HG03558 (cell line): Measurements from ENCODE around the gene CCDC92.

Source experiments
- ATAC-seq: cut with Tn5 transposase; IDR thresholded peaks from one replicate; pipeline ENCODE4 v1.9.1; 2021; ENCODE audit warnings: moderate number of reproducible peaks; ENCODE audit not compliant: unreplicated experiment; ENCODE audit errors: extremely low read depth

Gene CCDC92

GRCh38 chr12:124002654-124003053 lies 30.0 kb upstream of the CCDC92 start:
- no peak for ATAC-seq

GRCh38 chr12:124002021-124002644 lies 29.5 kb upstream of the CCDC92 start:
- ATAC-seq, result no peak

DNA sequence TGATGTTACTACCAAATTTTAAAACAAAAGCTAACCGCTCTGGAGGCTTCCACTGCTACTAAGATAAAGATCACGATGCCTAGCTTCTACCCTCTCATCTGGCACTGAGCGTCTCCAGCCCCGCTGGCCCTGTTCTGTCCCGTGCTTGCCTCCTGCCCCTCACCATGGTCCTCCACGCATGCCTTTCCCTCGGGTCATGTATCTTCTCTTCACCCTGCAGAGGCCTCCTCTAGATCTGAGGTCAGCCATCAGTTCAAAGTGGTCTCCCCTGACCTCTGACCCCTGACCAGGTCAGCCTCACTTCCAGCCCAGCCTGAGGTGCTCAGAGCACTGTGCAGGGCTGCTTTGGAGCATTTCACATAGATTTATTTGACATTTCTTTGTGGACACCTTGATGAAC lies 28.7 kb upstream of the CCDC92 start:
- ATAC-seq, result no peak

GRCh38 chr12:124000111-124000510 lies 27.5 kb upstream of the CCDC92 start:
- no peak for ATAC-seq

GRCh38 chr12:123998991-123999359 lies 26.3 kb upstream of the CCDC92 start:
- no peak for ATAC-seq

DNA sequence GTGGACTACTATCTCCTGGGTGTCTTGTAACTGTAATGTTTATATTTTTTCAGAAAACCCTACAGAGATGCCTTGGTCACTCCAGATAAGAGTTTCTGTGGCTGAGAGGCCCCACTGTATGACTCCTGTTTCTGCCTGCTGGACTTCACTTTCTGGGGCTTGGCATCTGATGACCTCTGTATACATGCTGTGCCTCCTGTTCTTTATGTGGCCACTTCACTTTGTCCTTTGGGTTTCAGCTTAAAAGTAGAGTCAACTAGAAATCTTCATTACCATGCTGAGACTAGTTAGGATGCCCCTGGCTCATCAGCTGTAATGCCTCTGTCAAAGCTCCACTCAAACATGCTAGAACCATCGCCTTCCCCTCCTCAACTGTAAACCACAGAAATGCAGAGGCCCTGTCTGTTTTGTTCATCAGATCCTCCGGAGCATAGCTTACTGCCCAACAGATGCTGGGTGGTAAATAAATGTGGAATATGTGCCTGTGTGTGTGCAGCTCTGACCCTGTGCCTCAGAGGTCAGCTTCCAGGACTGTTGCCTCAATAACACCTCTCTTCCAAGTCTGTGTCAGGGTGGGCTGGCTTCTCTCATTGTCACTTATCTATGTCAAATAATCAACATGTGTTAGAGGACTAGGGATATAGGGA lies 25.8 kb upstream of the CCDC92 start:
- no peak for ATAC-seq

DNA sequence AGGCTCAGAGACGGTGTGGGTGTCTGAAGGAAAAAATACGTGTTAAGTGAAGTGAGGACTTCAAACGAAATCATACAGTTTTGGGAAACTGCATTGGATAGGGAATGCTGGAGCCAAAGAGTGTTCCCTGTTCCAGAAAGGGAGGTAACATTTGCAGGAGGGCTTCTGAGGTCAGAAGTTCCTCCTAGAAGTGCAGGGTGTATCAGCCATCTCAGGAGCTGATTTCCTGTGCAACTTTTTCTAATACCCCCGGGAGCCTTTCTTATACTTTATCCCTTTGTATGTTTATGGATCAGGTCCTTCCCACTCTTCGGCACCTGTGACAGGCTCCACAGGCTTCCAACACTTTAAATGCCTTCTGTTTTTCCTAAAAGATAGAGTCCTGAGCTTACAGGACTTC lies 25.3 kb upstream of the CCDC92 start:
- ATAC-seq, result no peak

DNA sequence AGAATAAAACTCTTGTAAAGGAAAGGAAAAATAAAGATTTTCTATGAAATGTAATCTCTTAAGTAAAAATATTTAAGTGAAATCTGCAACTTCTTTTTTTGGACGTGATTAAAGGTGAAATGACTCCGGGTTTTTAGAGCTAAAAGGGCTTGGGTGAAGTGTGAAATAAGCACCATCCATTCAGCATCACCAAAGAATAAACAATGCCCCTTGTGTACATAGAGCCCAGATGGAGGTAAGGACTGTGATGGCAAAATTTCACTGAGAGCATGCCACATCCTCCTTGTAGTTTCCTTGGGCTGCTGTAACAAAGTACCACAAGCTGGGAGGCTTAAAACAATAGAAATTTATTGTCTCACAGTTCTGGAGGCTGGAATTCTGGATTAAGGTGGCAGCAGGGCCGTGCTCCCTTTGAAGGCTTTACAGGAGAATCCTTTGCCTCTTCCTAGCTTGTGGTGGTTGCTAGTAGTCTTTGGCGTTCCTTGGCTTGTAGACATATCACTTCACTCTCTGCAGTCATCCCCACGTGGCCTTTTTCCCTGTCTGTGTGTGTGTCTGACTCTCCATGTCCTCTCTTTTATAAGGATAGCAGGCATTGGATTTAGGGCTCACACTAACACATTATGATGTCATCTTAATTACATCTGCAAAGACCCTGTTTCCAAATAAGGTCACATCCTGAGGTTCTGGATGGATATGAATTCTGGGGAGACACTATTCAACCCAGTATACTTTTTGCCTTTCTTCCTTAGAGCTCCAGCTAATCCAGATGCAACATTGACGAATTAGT lies 24.6 kb upstream of the CCDC92 start:
- no peak for ATAC-seq

DNA sequence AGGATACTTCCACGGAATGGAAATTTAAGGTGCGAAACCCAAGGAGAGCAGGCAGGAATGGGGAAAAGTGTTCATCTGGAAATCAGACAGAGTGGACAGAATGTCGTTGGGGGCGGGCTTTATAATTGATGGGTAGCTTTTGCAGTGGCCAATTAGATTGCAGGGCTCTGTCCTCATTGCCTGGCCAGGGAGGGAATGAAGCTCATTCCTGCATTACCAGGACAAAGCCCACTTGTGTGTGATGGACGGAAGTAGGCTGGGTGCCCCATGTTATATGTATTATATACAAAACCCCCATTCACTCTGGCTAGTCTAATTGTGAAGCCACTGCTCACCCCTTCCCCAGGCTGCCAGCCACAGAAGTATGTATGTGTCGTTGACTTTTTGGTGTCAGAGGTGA lies 23.9 kb upstream of the CCDC92 start:
- ATAC-seq, result no peak

GRCh38 chr12:123995023-123995748 lies 22.6 kb upstream of the CCDC92 start:
- no peak for ATAC-seq

DNA sequence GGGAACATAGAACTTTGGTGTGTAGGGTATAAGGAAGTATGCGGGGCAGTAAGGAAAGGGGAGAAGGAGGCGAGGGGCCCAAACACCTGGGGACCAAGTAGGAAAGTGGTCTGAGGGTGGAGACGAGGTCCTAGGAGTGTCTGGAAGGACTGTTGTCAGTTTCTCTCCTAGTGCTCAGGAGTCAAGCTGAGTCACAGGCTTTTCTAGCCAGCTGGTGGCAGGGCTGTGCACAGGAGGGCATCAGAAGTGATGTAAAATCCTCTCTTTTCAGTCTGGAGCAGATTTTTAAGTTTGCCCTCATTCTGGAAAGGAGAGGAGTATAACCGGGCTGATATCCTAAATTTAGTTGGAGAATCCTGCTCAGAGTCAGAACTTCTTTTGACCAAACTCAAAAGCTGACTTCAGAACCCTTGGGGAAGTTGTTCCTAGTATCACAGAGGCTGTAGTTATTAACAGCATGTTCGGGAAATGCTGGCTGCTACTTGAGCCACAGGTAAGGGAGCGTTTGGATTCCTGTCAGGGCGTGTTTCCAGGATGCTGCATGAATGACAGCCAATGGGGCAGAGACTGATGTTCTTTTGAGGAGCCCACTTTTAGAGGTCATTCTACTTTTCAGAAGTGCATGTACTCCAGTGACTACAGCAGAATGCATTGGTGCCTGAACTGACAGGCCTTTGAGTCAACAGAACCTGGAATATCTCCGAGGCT lies 19.6 kb upstream of the CCDC92 start:
- no peak for ATAC-seq

DNA sequence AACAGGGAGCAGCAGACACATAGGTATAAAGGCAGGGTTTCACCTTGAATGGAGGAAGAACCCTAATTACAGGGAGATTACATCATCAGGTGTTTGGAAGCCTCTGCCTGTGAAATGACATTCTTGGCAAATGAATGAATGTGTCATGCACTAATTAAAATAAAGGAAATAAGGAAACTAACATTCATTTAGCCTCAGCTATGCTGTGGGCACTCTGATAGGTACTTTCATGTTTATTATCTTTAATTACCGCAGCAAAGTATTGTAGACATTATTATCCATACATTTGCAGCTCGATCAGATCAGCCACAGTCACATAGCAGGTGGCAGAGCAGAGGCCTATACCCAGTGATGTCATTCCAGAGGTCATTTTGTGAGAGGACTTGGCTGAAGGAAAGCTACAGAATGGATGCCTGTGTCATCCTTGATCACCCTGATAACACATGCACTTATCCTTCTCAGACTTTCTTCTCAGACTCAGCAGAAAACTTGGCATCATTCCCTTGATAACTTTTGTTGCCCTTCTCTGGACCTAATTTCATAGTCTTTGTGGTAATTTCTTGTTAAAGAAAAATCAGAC lies 18.8 kb upstream of the CCDC92 start:
- ATAC-seq, result no peak

DNA sequence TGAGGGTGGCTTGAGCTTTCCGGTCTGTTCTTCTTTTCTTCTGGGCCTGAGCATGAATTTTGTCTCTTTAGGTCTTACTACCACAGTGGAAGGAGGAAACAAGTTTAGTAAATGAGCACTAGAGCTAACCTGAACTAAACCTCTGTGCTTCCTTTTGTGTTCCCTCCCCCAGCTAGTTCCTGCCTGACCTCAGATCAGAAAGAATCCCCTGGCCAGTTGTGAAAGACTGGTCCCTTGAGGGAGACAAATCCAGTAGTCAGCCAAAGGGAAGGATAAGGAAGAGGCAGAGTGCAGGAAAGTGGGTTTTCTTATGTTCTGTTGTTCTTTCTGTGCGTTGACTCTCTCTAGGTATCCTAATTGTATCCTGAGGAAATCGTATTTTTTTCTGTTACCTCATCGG lies 17.9 kb upstream of the CCDC92 start:
- ATAC-seq, result no peak

DNA sequence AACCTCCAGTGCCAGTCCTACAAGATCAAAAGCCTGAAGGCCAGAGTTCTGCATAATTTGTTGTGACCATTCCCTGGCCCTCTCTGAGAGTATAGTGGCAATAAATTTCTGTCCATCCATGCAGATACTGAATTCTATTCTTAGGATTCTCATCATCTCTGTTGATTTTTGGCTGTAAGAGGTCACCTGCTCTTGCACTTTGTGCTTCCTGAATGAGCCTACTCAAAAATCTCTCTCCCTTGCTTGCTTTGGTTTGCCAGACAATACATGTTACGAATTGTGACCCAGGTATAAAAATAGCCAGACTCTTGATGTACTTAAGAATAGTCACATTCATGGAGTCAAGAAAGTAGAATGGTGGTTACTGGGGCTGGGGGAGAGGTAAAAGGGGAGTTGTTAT lies 17.1 kb upstream of the CCDC92 start:
- ATAC-seq, result no peak

- ATAC-seq, result no peak
Measured at GRCh38 chr12:123989168-123989567, 16.5 kb upstream of the CCDC92 start.

- ATAC-seq, result no peak
Measured at GRCh38 chr12:123987022-123987421, 14.4 kb upstream of the CCDC92 start.

DNA sequence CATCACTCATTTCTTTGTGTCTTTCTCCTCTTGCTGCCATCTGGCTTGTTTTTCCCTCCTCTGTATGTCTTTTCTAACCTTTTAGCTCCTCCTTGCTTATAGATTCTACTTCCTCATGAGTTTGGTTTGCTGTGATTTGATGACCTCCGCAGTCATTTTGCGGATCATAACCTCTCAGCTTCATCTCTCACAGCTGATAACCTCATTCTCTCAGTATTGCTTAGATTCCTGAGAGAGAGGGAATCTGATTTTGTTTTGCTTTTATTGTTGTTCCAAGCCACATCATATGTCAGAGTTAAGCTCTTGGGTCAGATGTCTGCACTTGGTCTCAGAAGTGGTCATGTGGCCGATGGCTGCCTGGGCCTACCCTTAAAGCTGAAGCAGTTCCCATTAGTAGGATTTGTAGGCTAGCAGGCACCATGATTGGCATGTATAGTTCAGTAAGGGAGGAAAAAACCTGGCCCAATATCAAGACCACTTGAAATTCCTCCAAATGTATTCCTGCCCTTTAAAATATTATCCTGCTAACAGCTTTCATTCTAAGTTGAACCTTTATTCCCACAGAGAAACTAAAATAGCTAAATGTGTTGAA lies 13.8 kb upstream of the CCDC92 start:
- ATAC-seq, result no peak

DNA sequence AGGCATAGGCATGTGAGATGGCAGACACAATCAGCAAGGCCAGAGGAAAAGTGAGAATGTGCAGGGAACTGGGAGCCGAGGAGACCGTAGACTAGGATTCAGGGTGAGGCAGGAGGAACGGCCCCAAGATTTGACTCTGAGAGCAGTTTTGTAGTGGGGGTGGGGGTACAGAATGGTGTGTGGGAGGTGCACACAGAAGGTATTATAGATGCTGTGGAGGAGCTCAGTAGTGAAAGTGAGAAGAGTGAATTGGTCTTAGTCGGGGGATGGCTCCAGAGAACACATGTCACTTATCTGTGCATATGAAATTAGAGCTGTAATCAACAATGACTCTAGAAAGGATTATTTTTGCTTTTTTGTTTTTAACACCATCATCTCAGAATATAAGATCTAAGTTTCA lies 12.3 kb upstream of the CCDC92 start:
- no peak for ATAC-seq

DNA sequence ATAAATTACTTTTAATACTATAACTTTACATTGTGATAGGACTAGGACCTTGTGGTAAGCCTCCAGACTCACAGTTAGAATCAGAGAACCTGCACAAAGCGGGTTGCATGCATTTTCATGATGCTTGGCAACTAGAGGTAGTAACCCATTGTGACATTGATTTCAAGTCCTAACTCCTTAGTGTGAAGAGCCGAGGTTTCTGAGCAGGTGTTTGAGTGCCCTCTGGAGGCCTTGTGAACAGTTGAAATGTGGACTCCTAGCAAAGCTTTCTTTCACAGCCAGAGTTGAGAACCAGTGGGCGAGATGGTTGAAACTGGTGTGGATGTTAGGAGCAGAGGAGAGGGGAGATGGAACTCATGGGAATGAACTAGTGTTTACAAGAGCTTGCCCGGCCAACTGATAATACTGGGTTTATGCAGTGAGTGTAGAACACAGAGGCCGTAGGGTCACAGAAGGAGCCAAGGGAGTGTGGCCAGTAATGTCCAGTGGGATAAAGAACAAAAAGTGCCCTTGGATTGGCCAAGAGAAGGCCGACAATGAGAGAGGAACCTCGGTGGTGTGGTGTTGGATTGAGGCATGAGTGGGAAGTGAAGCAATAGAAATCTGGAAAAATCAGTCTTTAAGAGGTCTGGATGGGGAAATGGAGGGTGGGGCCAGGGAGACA lies 11.3 kb upstream of the CCDC92 start:
- no peak for ATAC-seq
